HEK293 (cell line): ENCODE data around the gene NOX5.

Experiments
- CTCF ChIP-seq: fragments of 450-650 bp; formaldehyde crosslinking; IDR thresholded peaks from 2 replicates; pipeline ENCODE4 v1.5.1; 2016; ENCODE audit warnings: missing biosample characterization, missing genetic modification characterization
- REST ChIP-seq: fragments of 450-650 bp; formaldehyde crosslinking; IDR thresholded peaks from 2 replicates; pipeline ENCODE4 v1.5.1; 2016; ENCODE audit warnings: missing biosample characterization, missing genetic modification characterization
- ZFP3 ChIP-seq: fragments of 450-650 bp; formaldehyde crosslinking; IDR thresholded peaks from 2 replicates; pipeline ENCODE4 v1.5.1; 2016; ENCODE audit warnings: low read depth, missing biosample characterization, missing genetic modification characterization
- ZNF2 ChIP-seq: fragments of 450-650 bp; formaldehyde crosslinking; IDR thresholded peaks from 2 replicates; pipeline ENCODE4 v1.5.1; 2016; ENCODE audit warnings: missing biosample characterization, missing genetic modification characterization
- ZNF311 ChIP-seq: fragments of 450-650 bp; formaldehyde crosslinking; IDR thresholded peaks from 2 replicates; pipeline ENCODE4 v1.5.1; 2017; ENCODE audit warnings: missing biosample characterization, missing genetic modification characterization, borderline replicate concordance
- ZNF350 ChIP-seq: fragments of 450-650 bp; formaldehyde crosslinking; IDR thresholded peaks from 2 replicates; pipeline ENCODE4 v1.5.0; 2017; ENCODE audit warnings: missing biosample characterization, mild to moderate bottlenecking, missing genetic modification characterization
- ZNF354C ChIP-seq: fragments of 450-650 bp; formaldehyde crosslinking; IDR thresholded peaks from 2 replicates; pipeline ENCODE4 v1.5.1; 2016; ENCODE audit warnings: missing biosample characterization, missing genetic modification characterization, low read depth, borderline replicate concordance
- ZNF580 ChIP-seq: fragments of 450-650 bp; formaldehyde crosslinking; IDR thresholded peaks from 2 replicates; pipeline ENCODE4 v1.5.1; 2016; ENCODE audit warnings: missing biosample characterization, missing genetic modification characterization
- ZNF660 ChIP-seq: fragments of 450-650 bp; IDR thresholded peaks from 2 replicates; pipeline ENCODE4 v1.5.1; 2018; ENCODE audit warnings: missing biosample characterization, mild to moderate bottlenecking, missing genetic modification characterization
- ZNF777 ChIP-seq: fragments of 450-650 bp; formaldehyde crosslinking; IDR thresholded peaks from 2 replicates; pipeline ENCODE4 v1.5.1; 2017; ENCODE audit warnings: missing biosample characterization, missing genetic modification characterization, borderline replicate concordance
- ZSCAN23 ChIP-seq: fragments of 450-650 bp; formaldehyde crosslinking; IDR thresholded peaks from 2 replicates; pipeline ENCODE4 v1.5.1; 2016; ENCODE audit warnings: missing biosample characterization, missing genetic modification characterization

DNA sequence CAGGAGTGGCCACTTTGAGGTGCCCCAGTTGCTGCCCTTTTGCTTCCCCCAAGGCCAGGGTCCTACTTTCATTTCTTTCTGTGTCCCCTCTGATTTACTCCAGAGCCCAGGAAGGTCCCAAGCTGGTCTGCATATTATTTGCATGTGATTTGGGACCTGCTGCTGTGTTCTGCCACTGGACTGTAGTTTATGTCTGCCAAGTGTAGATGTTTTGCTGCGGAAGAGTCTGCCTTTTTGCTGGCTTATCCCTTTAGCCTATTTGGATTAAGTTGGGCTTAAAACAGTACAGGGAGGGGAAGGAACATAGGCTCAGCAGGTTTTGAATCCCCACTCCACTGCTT, 21.4 kb downstream of the NOX5 start:
- TF ChIP-seq ZSCAN23 (tag by site-specific recombination) = no peak
- TF ChIP-seq ZNF777 (tag by site-specific recombination) = no peak
- TF ChIP-seq CTCF (tag by site-specific recombination) = no peak
- no peak for TF ChIP-seq ZNF2 (tag by site-specific recombination)
- no peak for TF ChIP-seq ZNF350 (tag by site-specific recombination)
- no peak for TF ChIP-seq ZNF660 (tag by site-specific recombination)
- no peak for TF ChIP-seq REST
- no peak for TF ChIP-seq ZNF311 (tag by site-specific recombination)
- TF ChIP-seq ZFP3 (tag by site-specific recombination) = no peak
- no peak for TF ChIP-seq ZNF354C (tag by site-specific recombination)
- TF ChIP-seq ZNF580 = no peak
